Transverse colon (tissue), 4 donors: ENCODE data around the gene HMX3. TPM values are rescaled to one million over a fixed set of nuclear protein-coding genes. Genes with fewer than 3 reads are reported as not detected.

Experiments used
- DNase-seq: peaks from one replicate; pipeline ENCODE4 v3.0.0-alpha.2; 2019
- H3K27ac ChIP-seq, 4 donors: fragments of 200-600 bp; sonication (generic); 2 replicates each; pipeline ENCODE4 v1.5.1; 2016 to 2018; ENCODE audit warnings: inconsistent platforms in 4 of 4
- H3K27me3 ChIP-seq: fragments of 200-600 bp; sonication (generic); 2 replicates; pipeline ENCODE4 v1.5.1; 2017; ENCODE audit warnings: inconsistent platforms
- H3K36me3 ChIP-seq, 4 donors: fragments of 200-600 bp; sonication (generic); 2 replicates each; pipeline ENCODE4 v1.5.1; 2017 to 2019; ENCODE audit warnings: inconsistent platforms in 4 of 4
- H3K4me1 ChIP-seq, 4 donors: fragments of 200-600 bp; sonication (generic); 2 replicates each; pipeline ENCODE4 v1.5.1; 2017 to 2020; ENCODE audit warnings: inconsistent platforms in 4 of 4
- H3K4me3 ChIP-seq, 4 donors: fragments of 200-600 bp; sonication (generic); 1 replicate in 1 of 4; 2 replicates in 3 of 4; pipeline versions ENCODE4 v1.5.1 to v1.6.1; 2017 to 2019; ENCODE audit warnings: inconsistent platforms in 4 of 4
- H3K9me3 ChIP-seq, 2 donors: fragments of 200-600 bp; sonication (generic); 2 replicates each; pipeline ENCODE4 v1.5.1; 2017 to 2019; ENCODE audit warnings: inconsistent platforms in 2 of 2
- EP300 ChIP-seq: sonication (generic); formaldehyde crosslinking; IDR thresholded peaks from one replicate; pipeline ENCODE4 v1.6.1; 2017; ENCODE audit warnings: antibody characterized with exemption, low read depth
- POLR2A ChIP-seq: fragments of 450-650 bp; IDR thresholded peaks from one replicate; pipeline ENCODE4 v1.6.1; 2016; ENCODE audit warnings: antibody characterized with exemption, mild to moderate bottlenecking, moderate library complexity
- POLR2AphosphoS5 ChIP-seq, 3 donors: sonication (generic); formaldehyde crosslinking; IDR thresholded peaks; one replicate each; pipeline ENCODE4 v1.6.1; 2016; ENCODE audit warnings: antibody characterized with exemption in 3 of 3
- WGBS, 2 donors: methylation state at CpG; one replicate each; pipeline ENCODE4 v1.1.5; 2018; ENCODE audit warnings: low coverage in 1 of 2; 5-methylcytosine and 5-hydroxymethylcytosine counted together
- in situ Hi-C, 4 donors: fragments of 200-750 bp; cut with MboI; loops; one replicate each; pipeline versions ENCODE4 v1.15.0 to v1.15.1; 2017; ENCODE audit warnings: low sequenced_read_pairs in 3 of 4, low pct_ligation_motif_present in 1 of 4, low pct_unique_long_range_greater_than_20kb in 1 of 4
- intact Hi-C: fragments of 100-400 bp; cut with DNase I; formaldehyde crosslinking; loops from one replicate; pipeline ENCODE4 v1.15.1; 2023; ENCODE audit warnings: low total_unique reads
- total RNA-seq, 4 donors: library from RNA; depleted of rRNA; stranded (reverse); fragments of >200 nt; gene quantifications; one replicate each; pipeline ENCODE4 v1.1.0, GENCODE V29; 2016
- TF ChIP-seq, protein P1 (sequence below), 5 experiments: fragments of 200-600 bp in 3 of 5; fragments of 450-650 bp in 2 of 5; sonication (generic) in 3 of 5; IDR thresholded peaks; 1 replicate in 2 of 5; 2 replicates in 3 of 5; pipeline ENCODE4 v1.5.1; 2016 to 2017; ENCODE audit warnings: antibody characterized with exemption in 5 of 5, inconsistent platforms in 3 of 5, mild to moderate bottlenecking in 2 of 5, moderate library complexity in 1 of 5

The HMX3 gene
- total RNA-seq, 4 donors from 2014 or later = 1.2 to 1.7 TPM; not detected in 2

- no peak overlapping the region for H3K4me3 ChIP-seq
- in situ Hi-C loops = no loop called here
Measured at GRCh38 chr10:123100030-123100762, 35.6 kb upstream of the HMX3 start.

GRCh38 chr10:123101872-123102271, 33.9 kb upstream of the HMX3 start:
- TF ChIP-seq, protein P1, sequence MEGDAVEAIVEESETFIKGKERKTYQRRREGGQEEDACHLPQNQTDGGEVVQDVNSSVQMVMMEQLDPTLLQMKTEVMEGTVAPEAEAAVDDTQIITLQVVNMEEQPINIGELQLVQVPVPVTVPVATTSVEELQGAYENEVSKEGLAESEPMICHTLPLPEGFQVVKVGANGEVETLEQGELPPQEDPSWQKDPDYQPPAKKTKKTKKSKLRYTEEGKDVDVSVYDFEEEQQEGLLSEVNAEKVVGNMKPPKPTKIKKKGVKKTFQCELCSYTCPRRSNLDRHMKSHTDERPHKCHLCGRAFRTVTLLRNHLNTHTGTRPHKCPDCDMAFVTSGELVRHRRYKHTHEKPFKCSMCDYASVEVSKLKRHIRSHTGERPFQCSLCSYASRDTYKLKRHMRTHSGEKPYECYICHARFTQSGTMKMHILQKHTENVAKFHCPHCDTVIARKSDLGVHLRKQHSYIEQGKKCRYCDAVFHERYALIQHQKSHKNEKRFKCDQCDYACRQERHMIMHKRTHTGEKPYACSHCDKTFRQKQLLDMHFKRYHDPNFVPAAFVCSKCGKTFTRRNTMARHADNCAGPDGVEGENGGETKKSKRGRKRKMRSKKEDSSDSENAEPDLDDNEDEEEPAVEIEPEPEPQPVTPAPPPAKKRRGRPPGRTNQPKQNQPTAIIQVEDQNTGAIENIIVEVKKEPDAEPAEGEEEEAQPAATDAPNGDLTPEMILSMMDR (IDR thresholded peaks at IDR 0.05) = no peak
- no peak for TF ChIP-seq POLR2A
- no peak for TF ChIP-seq POLR2AphosphoS5 (IDR thresholded peaks at IDR 0.05)
- no peak for TF ChIP-seq EP300
- Histone ChIP-seq H3K36me3 (no peaks in the 10 kb centered on the region), H3K27me3 (no peaks in the 10 kb centered on the region), H3K9me3 (no peaks in the 10 kb centered on the region), H3K4me3 (no peak overlapping the region), H3K4me1 (peaks cover 0 to 3% (median 0%) of the 10 kb centered on the region in 4 donors), H3K27ac (no peak overlapping the region)
- 36% methylated on average over 9 of the region's 9 CpGs; no CpG with 5 or more reads in 1 of the 2 donors for WGBS, 2 donors
- DNase-seq = peak; percentile 11
- in situ Hi-C loops = no loop called here
- intact Hi-C loops = no loop called here

More at GRCh38 chr10:123100030-123100762, 35.6 kb upstream of the HMX3 start:
- no peak for DNase-seq
- Histone ChIP-seq H3K9me3 (no peaks in the 10 kb centered on the region), H3K36me3 (no peaks in the 10 kb centered on the region), H3K27me3 (no peaks in the 10 kb centered on the region), H3K27ac (no peak overlapping the region), H3K4me1 (peaks cover 0 to 3% (median 0%) of the 10 kb centered on the region in 4 donors)
- intact Hi-C loops = no loop called here
- 88% methylated on average over 7 of the region's 7 CpGs; no CpG with 5 or more reads in 1 of the 2 donors for WGBS, 2 donors
- no peak for TF ChIP-seq EP300
- no peak for TF ChIP-seq POLR2A
- TF ChIP-seq, protein P1 (IDR thresholded peaks at IDR 0.05) = no peak
- TF ChIP-seq POLR2AphosphoS5 (IDR thresholded peaks at IDR 0.05) = no peak

GRCh38 chr10:123102673-123103072, 33.1 kb upstream of the HMX3 start:
- TF ChIP-seq, protein P1 (IDR thresholded peaks at IDR 0.05) = no peak
- TF ChIP-seq EP300 = no peak
- no peak for TF ChIP-seq POLR2AphosphoS5 (IDR thresholded peaks at IDR 0.05)
- no peak for TF ChIP-seq POLR2A
- WGBS, 2 donors = 63% methylated on average over 2 of the region's 2 CpGs; no CpG with 5 or more reads in 1 of the 2 donors
- H3K36me3 ChIP-seq = no peaks in the 10 kb centered on the region
- H3K27me3 ChIP-seq = no peaks in the 10 kb centered on the region
- H3K4me1 ChIP-seq = peaks cover 0 to 3% (median 0%) of the 10 kb centered on the region in 4 donors
- H3K27ac ChIP-seq = no peak overlapping the region
- intact Hi-C loops = no loop called here
- H3K4me3 ChIP-seq = no peak overlapping the region
- H3K9me3 ChIP-seq = no peaks in the 10 kb centered on the region
- DNase-seq = no peak
- in situ Hi-C loops = no loop called here

GRCh38 chr10:123103944-123104343, 31.8 kb upstream of the HMX3 start:
- H3K27ac ChIP-seq = no peak overlapping the region
- peaks cover 0 to 3% (median 0%) of the 10 kb centered on the region in 4 donors for H3K4me1 ChIP-seq
- in situ Hi-C loops = no loop called here
- TF ChIP-seq POLR2A (no peak), POLR2AphosphoS5 (IDR thresholded peaks at IDR 0.05) (no peak)
- no peaks in the 10 kb centered on the region for H3K36me3 ChIP-seq
- H3K4me3 ChIP-seq = no peak overlapping the region
- no peak for DNase-seq
- H3K27me3 ChIP-seq = no peaks in the 10 kb centered on the region
- intact Hi-C loops = no loop called here
- 42% methylated on average over 9 of the region's 9 CpGs; no CpG with 5 or more reads in 1 of the 2 donors for WGBS, 2 donors
- no peaks in the 10 kb centered on the region for H3K9me3 ChIP-seq
